ENCODE measurements around the gene GUF1. TPM values are rescaled to one million over a fixed set of nuclear protein-coding genes. Genes with fewer than 3 reads are reported as not detected.

Gene GUF1, protein sequence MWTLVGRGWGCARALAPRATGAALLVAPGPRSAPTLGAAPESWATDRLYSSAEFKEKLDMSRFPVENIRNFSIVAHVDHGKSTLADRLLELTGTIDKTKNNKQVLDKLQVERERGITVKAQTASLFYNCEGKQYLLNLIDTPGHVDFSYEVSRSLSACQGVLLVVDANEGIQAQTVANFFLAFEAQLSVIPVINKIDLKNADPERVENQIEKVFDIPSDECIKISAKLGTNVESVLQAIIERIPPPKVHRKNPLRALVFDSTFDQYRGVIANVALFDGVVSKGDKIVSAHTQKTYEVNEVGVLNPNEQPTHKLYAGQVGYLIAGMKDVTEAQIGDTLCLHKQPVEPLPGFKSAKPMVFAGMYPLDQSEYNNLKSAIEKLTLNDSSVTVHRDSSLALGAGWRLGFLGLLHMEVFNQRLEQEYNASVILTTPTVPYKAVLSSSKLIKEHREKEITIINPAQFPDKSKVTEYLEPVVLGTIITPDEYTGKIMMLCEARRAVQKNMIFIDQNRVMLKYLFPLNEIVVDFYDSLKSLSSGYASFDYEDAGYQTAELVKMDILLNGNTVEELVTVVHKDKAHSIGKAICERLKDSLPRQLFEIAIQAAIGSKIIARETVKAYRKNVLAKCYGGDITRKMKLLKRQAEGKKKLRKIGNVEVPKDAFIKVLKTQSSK
- 10 to 100 TPM; 17.8 to 21.7 (median 21.4) TPM for total RNA-seq
- long read RNA-seq, donor 1, full-length matches to known transcripts, result 3 of 6 reads
- long read RNA-seq, donor 1, partial matches to known transcripts, result 0 of 6 reads
- long read RNA-seq, donor 1, other reads (novel, unspliced or antisense), result 3 of 6 reads
- long read RNA-seq, donor 2, full-length matches to known transcripts, result 3 of 7 reads
- long read RNA-seq, donor 2, partial matches to known transcripts, result 1 of 7 reads
- long read RNA-seq, donor 2, other reads (novel, unspliced or antisense), result 3 of 7 reads

GRCh38 chr4:44678094-44679041 is at the start of gene GUF1:
Gene GUF1, plus strand, starts transcription at chr4:44678420. Its CDS starts 203 bp downstream, at chr4:44678623.
- intact Hi-C loops (cut with DNase I, micrococcal nuclease), result no loop called here
- TF ChIP-seq CTCF (IDR thresholded peaks at IDR 0.05), result no peak
- no peaks in the 10 kb centered on the region for H3K9me3 ChIP-seq
- peaks cover 16% of the 10 kb centered on the region for H3K4me1 ChIP-seq (ENCODE audit: low read depth)
- DNase-seq, result peak; percentile 92 to 95 (median 93)
- ATAC-seq, result peak; percentile 99
- peak within 1 kb of the TSS; percentile 83 for H3K4me3 ChIP-seq
- H3K36me3 ChIP-seq (ENCODE audit: low read depth), result no peaks in the 10 kb centered on the region

- intact Hi-C loops (cut with DNase I, micrococcal nuclease), result no loop called here
- H3K9me3 ChIP-seq, result no peaks in the 10 kb centered on the region
- H3K36me3 ChIP-seq (ENCODE audit: low read depth), result no peaks in the 10 kb centered on the region
- peak in 1 of 3 donors; percentile 56 for DNase-seq
- no peak overlapping the region for H3K4me3 ChIP-seq
- peak; percentile 36 for TF ChIP-seq CTCF (IDR thresholded peaks at IDR 0.05)
- H3K4me1 ChIP-seq (ENCODE audit: low read depth), result no peaks in the 10 kb centered on the region
- ATAC-seq, result peak; percentile 65
These were observed 48.8 kb upstream of the GUF1 start for GRCh38 chr4:44629280-44629866.

GRCh38 chr4:44632089-44632488 is 46.1 kb upstream of the GUF1 start:
- Histone ChIP-seq H3K9me3 (no peaks in the 10 kb centered on the region), H3K4me1 (ENCODE audit: low read depth) (no peaks in the 10 kb centered on the region), H3K36me3 (ENCODE audit: low read depth) (no peaks in the 10 kb centered on the region), H3K4me3 (no peak overlapping the region)
- no peak for DNase-seq
- no peak for ATAC-seq
- TF ChIP-seq CTCF (IDR thresholded peaks at IDR 0.05), result no peak
- intact Hi-C loops (cut with DNase I, micrococcal nuclease), result no loop called here

- ATAC-seq, result no peak
These were observed 45.5 kb upstream of the GUF1 start for GRCh38 chr4:44632733-44633132.

More at GRCh38 chr4:44632733-44633132, 45.5 kb upstream of the GUF1 start:
- no peaks in the 10 kb centered on the region for H3K36me3 ChIP-seq (ENCODE audit: low read depth)
- H3K4me1 ChIP-seq (ENCODE audit: low read depth), result no peaks in the 10 kb centered on the region
- no peak overlapping the region for H3K4me3 ChIP-seq
- DNase-seq, result no peak
- no peak for TF ChIP-seq CTCF (IDR thresholded peaks at IDR 0.05)
- intact Hi-C loops (cut with DNase I, micrococcal nuclease), result no loop called here
- H3K9me3 ChIP-seq, result no peaks in the 10 kb centered on the region

Data from mucosa of descending colon (tissue), 3 donors.